Hepatocyte (in vitro differentiated cells): ENCODE data around the gene MACF1. TPM values are rescaled to one million over a fixed set of nuclear protein-coding genes. Genes with fewer than 3 reads are reported as not detected.
"Not testable (repeated sequence)": the region's sequence is repeated elsewhere in the genome, so short reads cannot be mapped to it uniquely, and the experiment has no call there.

Experiments
- DNase-seq: peaks from one replicate; pipeline ENCODE4 v3.0.0-alpha.2; 2016; ENCODE audit warnings: low spot score
- H2AFZ ChIP-seq: fragments of 200-600 bp; sonication (generic); 2 replicates; pipeline ENCODE4 v1.6.0; 2016; ENCODE audit warnings: antibody characterized with exemption, mild to moderate bottlenecking
- H3K27ac ChIP-seq: fragments of 200-600 bp; sonication (generic); 2 replicates; pipeline ENCODE4 v1.5.1; 2016; ENCODE audit warnings: mild to moderate bottlenecking
- H3K27me3 ChIP-seq: fragments of 200-600 bp; sonication (generic); 2 replicates; pipeline ENCODE4 v1.6.1; 2016
- H3K36me3 ChIP-seq: fragments of 200-600 bp; sonication (generic); replicated peaks from 2 replicates; pipeline ENCODE4 v1.5.1; 2016; ENCODE audit warnings: low read depth; ENCODE audit not compliant: insufficient read depth
- H3K4me1 ChIP-seq: fragments of 200-600 bp; sonication (generic); 2 replicates; pipeline ENCODE4 v1.5.1; 2016; ENCODE audit warnings: mild to moderate bottlenecking, moderate library complexity; ENCODE audit not compliant: insufficient read depth
- H3K4me2 ChIP-seq: fragments of 200-600 bp; sonication (generic); 2 replicates; pipeline ENCODE4 v1.6.0; 2016
- H3K4me3 ChIP-seq: fragments of 200-600 bp; sonication (generic); 2 replicates; pipeline ENCODE4 v1.5.1; 2016; ENCODE audit warnings: mild to moderate bottlenecking
- H3K79me2 ChIP-seq: fragments of 200-600 bp; sonication (generic); 2 replicates; pipeline ENCODE4 v1.6.0; 2017; ENCODE audit warnings: mild to moderate bottlenecking
- H3K9me2 ChIP-seq: fragments of 200-600 bp; sonication (generic); replicated peaks from 2 replicates; pipeline ENCODE4 v1.6.0; 2017; ENCODE audit warnings: mild to moderate bottlenecking; ENCODE audit not compliant: insufficient read depth
- H3K9me3 ChIP-seq: fragments of 200-600 bp; sonication (generic); 2 replicates; pipeline ENCODE4 v1.5.1; 2016; ENCODE audit warnings: low read depth, mild to moderate bottlenecking
- H4K20me1 ChIP-seq: fragments of 200-600 bp; sonication (generic); 2 replicates; pipeline ENCODE4 v1.6.0; 2016; ENCODE audit warnings: mild to moderate bottlenecking; ENCODE audit not compliant: insufficient read depth, poor library complexity, severe bottlenecking
- CTCF ChIP-seq: fragments of 200-600 bp; sonication (generic); IDR thresholded peaks from 2 replicates; pipeline ENCODE4 v1.5.1; 2016; ENCODE audit warnings: antibody characterized with exemption, mild to moderate bottlenecking; ENCODE audit not compliant: poor library complexity
- EZH2 ChIP-seq: fragments of 200-600 bp; sonication (generic); IDR thresholded peaks from 2 replicates; pipeline ENCODE4 v1.6.1; 2016; ENCODE audit warnings: antibody characterized with exemption, mild to moderate bottlenecking, borderline replicate concordance
- EZH2phosphoT487 ChIP-seq: fragments of 200-600 bp; sonication (generic); IDR thresholded peaks from one replicate; pipeline ENCODE4 v1.6.1; 2018; ENCODE audit warnings: antibody characterized with exemption, mild to moderate bottlenecking, low read depth, moderate library complexity; ENCODE audit not compliant: unreplicated experiment, severe bottlenecking
- WGBS: methylation state at CpG from one replicate; pipeline ENCODE4 v1.1.6; 2016; ENCODE audit warnings: low lambda C conversion rate; ENCODE audit errors: missing lambda C conversion rate; 5-methylcytosine and 5-hydroxymethylcytosine counted together
- polyA plus RNA-seq: library from polyadenylated mRNA; unstranded; fragments of >200 nt; fragmentation: Nextera tagmentation; extraction: Ambion mirVana; gene quantifications from 2 replicates; pipeline ENCODE4 v1.2.1, GENCODE V29; 2016
- total RNA-seq: library from RNA; depleted of rRNA; stranded (reverse); fragments of >200 nt; gene quantifications from 2 replicates; pipeline ENCODE4 v1.2.3, GENCODE V29; 2014

Gene MACF1
- total and polyA plus RNA-seq, 2 experiments from 2014 or later: 47.1 to 136 TPM

GRCh38 chr1:39199593-39199992 is 4.9 kb upstream of the MACF1 start:
- Histone ChIP-seq H4K20me1 (no peaks in the 10 kb centered on the region), H3K27ac (no peak overlapping the region), H3K79me2 (peaks cover 81% of the 10 kb centered on the region)

GRCh38 chr1:39205102-39205780 is 746 bp downstream of the MACF1 start:
- Histone ChIP-seq H4K20me1 (no peaks in the 10 kb centered on the region), H3K9me3 (no peaks in the 10 kb centered on the region), H3K27me3 (no peaks in the 10 kb centered on the region), H3K4me3 (no peak overlapping the region), H2AFZ (peak overlapping the region; percentile 30), H3K79me2 (peaks cover 83% of the 10 kb centered on the region), H3K4me1 (peaks cover 14% of the 10 kb centered on the region), H3K4me2 (peak overlapping the region; percentile 70), H3K27ac (peak overlapping the region; percentile 94), H3K36me3 (no peaks in the 10 kb centered on the region), H3K9me2 (no peaks in the 10 kb centered on the region)
- TF ChIP-seq CTCF (no peak), EZH2phosphoT487 (no peak), EZH2 (no peak)
- 52% methylated on average over 4 of the region's 4 CpGs for WGBS
- peak; percentile 37 for DNase-seq

More at GRCh38 chr1:39199593-39199992, 4.9 kb upstream of the MACF1 start:
- DNase-seq: no peak
- Histone ChIP-seq H3K4me3 (no peak overlapping the region), H3K9me2 (no peaks in the 10 kb centered on the region), H3K36me3 (no peaks in the 10 kb centered on the region), H2AFZ (no peak overlapping the region), H3K9me3 (no peaks in the 10 kb centered on the region), H3K27me3 (no peaks in the 10 kb centered on the region), H3K4me1 (peaks cover 13% of the 10 kb centered on the region), H3K4me2 (no peak overlapping the region)
- TF ChIP-seq CTCF (no peak), EZH2 (no peak), EZH2phosphoT487 (no peak)
- WGBS: 100% methylated on average over 1 of the region's 1 CpG

GRCh38 chr1:39205781-39206464 is 1.4 kb downstream of the MACF1 start:
- H3K4me3 ChIP-seq: no peak overlapping the region
- H2AFZ ChIP-seq: no peak overlapping the region
- no peaks in the 10 kb centered on the region for H3K36me3 ChIP-seq
- peaks cover 86% of the 10 kb centered on the region for H3K79me2 ChIP-seq
- peaks cover 14% of the 10 kb centered on the region for H3K4me1 ChIP-seq
- peak overlapping the region; percentile 94 for H3K27ac ChIP-seq
- H3K9me3 ChIP-seq: no peaks in the 10 kb centered on the region
- H3K4me2 ChIP-seq: peak overlapping the region; percentile 70
- no peaks in the 10 kb centered on the region for H3K9me2 ChIP-seq
- H3K27me3 ChIP-seq: no peaks in the 10 kb centered on the region
- WGBS: 51% methylated on average over 3 of the region's 3 CpGs
- no peak for TF ChIP-seq EZH2
- no peak for TF ChIP-seq CTCF
- no peak for TF ChIP-seq EZH2phosphoT487
- H4K20me1 ChIP-seq: no peaks in the 10 kb centered on the region
- DNase-seq: no peak

GRCh38 chr1:39208360-39208759 is 3.9 kb downstream of the MACF1 start:
- not testable (repeated sequence) for H3K36me3 ChIP-seq, H3K4me3 ChIP-seq, H2AFZ ChIP-seq, H3K27ac ChIP-seq, DNase-seq, H3K4me2 ChIP-seq, H3K9me2 ChIP-seq, H3K9me3 ChIP-seq, H4K20me1 ChIP-seq, H3K27me3 ChIP-seq
- 95% methylated on average over 12 of the region's 12 CpGs for WGBS
- peaks cover 88% of the 10 kb centered on the region for H3K79me2 ChIP-seq
- H3K4me1 ChIP-seq: peaks cover 23% of the 10 kb centered on the region
